GM10248 (cell line): ENCODE results near the gene MAGEB17.
"Not testable (repeated sequence)": the region's sequence is repeated elsewhere in the genome, so short reads cannot be mapped to it uniquely, and the experiment has no call there.

Experiments
- CTCF ChIA-PET: fragments of 300-600 bp; sonication (Branson Sonifier 250); formaldehyde crosslinking; extraction: SDS; loops from one replicate; lab custom pipeline; 2021; ENCODE audit warnings: antibody characterized with exemption; lab: Yijun Ruan, JAX
- POLR2A ChIA-PET: fragments of 350-650 bp; sonication (Branson Sonifier 250); formaldehyde crosslinking; extraction: SDS; loops from one replicate; lab custom pipeline; 2020; ENCODE audit warnings: antibody characterized with exemption; lab: Yijun Ruan, JAX
- DNase-seq: peaks from one replicate; pipeline ENCODE4 v3.0.0; 2012; ENCODE audit errors: extremely low spot score
- TF ChIP-seq, protein P1 (sequence below): IDR thresholded peaks from 2 replicates; pipeline ENCODE4 v1.5.1; 2012; ENCODE audit warnings: mild to moderate bottlenecking, low read depth; ENCODE audit errors: extremely low read depth, missing control alignments, control extremely low read depth

MAGEB17 gene

GRCh38 chrX:16140448-16140847 lies 26.8 kb upstream of the MAGEB17 start:
- ChIA-PET CTCF (no interaction called here), POLR2A (no interaction called here)
- no peak for DNase-seq
- TF ChIP-seq, protein P1, sequence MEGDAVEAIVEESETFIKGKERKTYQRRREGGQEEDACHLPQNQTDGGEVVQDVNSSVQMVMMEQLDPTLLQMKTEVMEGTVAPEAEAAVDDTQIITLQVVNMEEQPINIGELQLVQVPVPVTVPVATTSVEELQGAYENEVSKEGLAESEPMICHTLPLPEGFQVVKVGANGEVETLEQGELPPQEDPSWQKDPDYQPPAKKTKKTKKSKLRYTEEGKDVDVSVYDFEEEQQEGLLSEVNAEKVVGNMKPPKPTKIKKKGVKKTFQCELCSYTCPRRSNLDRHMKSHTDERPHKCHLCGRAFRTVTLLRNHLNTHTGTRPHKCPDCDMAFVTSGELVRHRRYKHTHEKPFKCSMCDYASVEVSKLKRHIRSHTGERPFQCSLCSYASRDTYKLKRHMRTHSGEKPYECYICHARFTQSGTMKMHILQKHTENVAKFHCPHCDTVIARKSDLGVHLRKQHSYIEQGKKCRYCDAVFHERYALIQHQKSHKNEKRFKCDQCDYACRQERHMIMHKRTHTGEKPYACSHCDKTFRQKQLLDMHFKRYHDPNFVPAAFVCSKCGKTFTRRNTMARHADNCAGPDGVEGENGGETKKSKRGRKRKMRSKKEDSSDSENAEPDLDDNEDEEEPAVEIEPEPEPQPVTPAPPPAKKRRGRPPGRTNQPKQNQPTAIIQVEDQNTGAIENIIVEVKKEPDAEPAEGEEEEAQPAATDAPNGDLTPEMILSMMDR = no peak

- ChIA-PET POLR2A (no interaction called here), CTCF (no interaction called here)
- TF ChIP-seq, protein P1 = no peak
Measured at GRCh38 chrX:16140983-16141382, 26.3 kb upstream of the MAGEB17 start.

DNA sequence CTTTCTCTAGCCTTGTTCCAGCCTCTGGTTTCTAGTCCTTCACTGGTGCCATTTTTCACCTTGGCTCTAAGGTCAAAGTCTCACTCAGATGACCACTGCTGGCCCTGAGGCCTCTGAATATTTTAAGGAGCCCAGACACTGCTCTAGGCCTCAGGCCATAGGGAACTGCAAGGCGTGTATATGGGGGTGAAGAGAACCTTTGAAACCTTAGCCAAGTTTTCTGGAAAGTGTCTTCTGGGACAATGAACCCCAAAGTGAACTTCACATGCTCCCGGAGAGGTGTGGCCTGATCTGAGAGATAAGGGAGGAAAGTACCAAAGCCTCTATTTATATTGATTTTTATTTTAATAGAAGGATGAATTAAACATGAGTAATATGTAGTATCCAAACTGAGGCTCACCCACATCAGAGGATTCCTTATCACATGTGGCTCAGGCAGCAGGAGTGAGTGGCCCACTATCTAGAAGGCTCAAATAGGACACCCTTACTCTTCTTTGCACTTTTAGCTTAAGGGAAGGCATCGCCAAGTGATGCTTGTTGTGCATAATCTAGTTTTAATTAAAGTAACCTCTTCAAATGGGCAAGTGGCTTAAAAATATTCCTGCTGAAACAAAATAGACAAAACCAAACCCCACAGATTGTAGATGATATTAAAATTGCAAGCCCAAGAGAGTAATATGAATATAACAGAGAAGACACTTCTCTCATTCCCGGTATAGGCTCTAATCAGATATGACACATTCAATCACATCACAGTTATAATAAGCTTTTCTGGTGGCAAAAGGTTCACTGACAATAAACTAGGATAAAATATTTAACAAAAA lies 25.6 kb upstream of the MAGEB17 start:
- ChIA-PET CTCF (interaction anchor here (1.9 kb wide), 1 partner anchor 19 kb away, joined by 7 read pairs; the partner anchor contains the start of gene GRPR), POLR2A (no interaction called here)
- DNase-seq = no peak
- TF ChIP-seq, protein P1 = no peak

More at GRCh38 chrX:16140983-16141382, 26.3 kb upstream of the MAGEB17 start:
- DNase-seq = no peak

DNA sequence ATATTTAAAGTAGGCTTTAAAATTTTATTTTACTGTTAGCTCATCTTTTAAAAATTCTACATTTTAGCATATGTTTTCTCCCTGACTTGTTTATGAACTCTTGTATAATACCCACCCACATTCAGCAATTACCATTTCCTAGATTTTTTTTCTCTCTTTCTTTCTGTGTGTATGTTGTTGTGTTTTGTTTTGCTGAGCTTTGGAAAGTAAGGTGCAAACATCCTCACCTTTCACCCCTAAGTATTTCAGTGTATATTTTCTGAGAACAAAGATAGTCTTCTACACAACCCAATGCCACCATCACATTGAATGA lies 25.1 kb upstream of the MAGEB17 start:
- CTCF ChIA-PET = interaction anchor here (1.9 kb wide), 1 partner anchor 19 kb away, joined by 7 read pairs; the partner anchor contains the start of gene GRPR
- no peak for DNase-seq
- TF ChIP-seq, protein P1 = no peak
- POLR2A ChIA-PET = no interaction called here

- ChIA-PET POLR2A (no interaction called here), CTCF (interaction anchor here (1.1 kb wide), 1 partner anchor 21 kb away, joined by 5 read pairs; the partner anchor contains the start of gene GRPR)
- no peak for DNase-seq
- TF ChIP-seq, protein P1 = no peak
Measured at GRCh38 chrX:16143968-16144367, 23.3 kb upstream of the MAGEB17 start.

DNA sequence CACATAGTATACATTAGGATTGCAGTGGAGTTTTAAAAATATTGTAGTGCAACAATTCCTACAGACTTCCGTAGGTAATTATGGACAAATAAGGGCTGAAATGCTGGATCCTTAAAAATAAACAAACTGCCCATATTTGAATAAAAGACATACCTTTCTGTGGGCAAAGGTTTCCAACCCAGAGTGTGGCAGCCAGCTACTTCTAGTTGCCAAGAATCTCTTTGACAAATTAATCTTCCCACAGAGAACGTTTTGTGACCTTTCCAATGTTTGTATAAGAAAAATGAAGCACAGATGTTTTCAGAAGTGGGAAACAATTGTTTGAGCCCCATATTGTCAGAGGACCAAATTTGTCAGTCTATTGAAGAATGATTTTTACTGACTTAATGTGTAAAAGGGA lies 22.9 kb upstream of the MAGEB17 start:
- POLR2A ChIA-PET = no interaction called here
- DNase-seq = no peak

DNA sequence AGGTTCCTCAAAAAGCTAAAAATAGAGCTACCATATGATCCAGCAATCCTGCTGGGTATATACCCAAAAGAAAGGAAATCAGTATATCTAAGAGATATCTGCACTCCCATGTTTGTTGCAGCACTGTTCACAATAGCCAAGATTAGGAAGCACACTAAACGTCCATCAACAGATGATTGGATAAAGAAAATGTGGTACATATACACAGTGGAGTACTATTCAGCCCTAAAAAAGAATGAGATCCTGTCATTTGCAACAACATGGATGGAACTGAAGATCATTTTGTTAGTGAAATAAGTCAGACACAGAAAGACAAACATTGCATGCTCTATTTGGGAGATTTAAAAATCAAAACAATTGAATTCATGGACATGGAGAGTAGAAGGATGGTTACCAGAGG lies 22.2 kb upstream of the MAGEB17 start:
- POLR2A ChIA-PET, CTCF ChIA-PET, DNase-seq: not testable (repeated sequence)

More for the DNA sequence above, 22.9 kb upstream of the MAGEB17 start:
- CTCF ChIA-PET = interaction anchor here (1.1 kb wide), 1 partner anchor 21 kb away, joined by 5 read pairs; the partner anchor contains the start of gene GRPR
- TF ChIP-seq, protein P1 = no peak
